Measurements from ENCODE around the gene CSF2RB.

GRCh38 chr22:36892292-36892691, 21.1 kb upstream of the CSF2RB start:
- no peak for TF ChIP-seq CTCF (IDR thresholded peaks at IDR 0.05)
- TF ChIP-seq POLR2A (IDR thresholded peaks at IDR 0.05) = no peak

All from right lobe of liver (tissue), 4 donors.